DOHH2 (cell line): ENCODE data around the gene GTF2H1.

Experiments used
- CTCF ChIP-seq: fragments of 200-600 bp; sonication (generic); IDR thresholded peaks from one replicate; pipeline ENCODE4 v1.5.1; 2014; ENCODE audit warnings: antibody characterized with exemption, mild to moderate bottlenecking, low read depth, low read length; ENCODE audit not compliant: poor library complexity, severe bottlenecking
- EZH2phosphoT487 ChIP-seq: fragments of 200-600 bp; sonication (generic); IDR thresholded peaks from 2 replicates; pipeline ENCODE4 v1.6.1; 2017; ENCODE audit warnings: borderline replicate concordance, mild to moderate bottlenecking, antibody characterized with exemption, low read length, moderate library complexity, mixed read lengths

- TF ChIP-seq CTCF (no peak), EZH2phosphoT487 (no peak)
Measured at GRCh38 chr11:18352581-18352980, 30.2 kb downstream of the GTF2H1 start.
